Cardiac fibroblast (primary cell): Measurements from ENCODE around the gene GMPR2.
"Not testable (repeated sequence)": the region's sequence is repeated elsewhere in the genome, so short reads cannot be mapped to it uniquely, and the experiment has no call there.

Experiments used
- DNase-seq, 2 donors: peaks; one replicate each; pipeline versions ENCODE4 v3.0.0 to v3.0.0-alpha.2; 2010; ENCODE audit warnings: low read depth in 2 of 2
- H3K4me3 ChIP-seq, 2 donors: replicated peaks in 1 of 2; 1 replicate in 1 of 2; 2 replicates in 1 of 2; pipeline ENCODE4 v1.5.1; 2011; ENCODE audit warnings: low read depth in 2 of 2, low read length in 2 of 2, mild to moderate bottlenecking in 2 of 2, moderate library complexity in 1 of 2
- CTCF ChIP-seq: IDR thresholded peaks from one replicate; pipeline ENCODE4 v1.5.1; 2011; ENCODE audit warnings: low read depth, mild to moderate bottlenecking, low read length, inconsistent platforms

GMPR2 gene

GRCh38 chr14:24238123-24238522 is 5.4 kb downstream of the GMPR2 start:
- H3K4me3 ChIP-seq = no peak overlapping the region
- no peak for DNase-seq
- no peak for TF ChIP-seq CTCF

- no peak overlapping the region for H3K4me3 ChIP-seq
- no peak for DNase-seq
- no peak for TF ChIP-seq CTCF
Observed at GRCh38 chr14:24238527-24239037, 5.9 kb downstream of the GMPR2 start.

- no peak for DNase-seq
- TF ChIP-seq CTCF = no peak
- H3K4me3 ChIP-seq = no peak overlapping the region
Observed at GRCh38 chr14:24240110-24240918, 7.6 kb downstream of the GMPR2 start.

GRCh38 chr14:24241829-24242443 is 9.2 kb downstream of the GMPR2 start:
- DNase-seq = peak; percentile 93 to 94
- peak; percentile 40 for TF ChIP-seq CTCF

GRCh38 chr14:24243336-24243836 is 10.7 kb downstream of the GMPR2 start:
- H3K4me3 ChIP-seq = peak overlapping the region; percentile 88 to 89
- TF ChIP-seq CTCF = no peak
- DNase-seq = no peak

More at GRCh38 chr14:24241829-24242443, 9.2 kb downstream of the GMPR2 start:
- H3K4me3 ChIP-seq = peak overlapping the region; percentile 88 to 89

GRCh38 chr14:24245350-24245749 is 12.6 kb downstream of the GMPR2 start:
- not testable (repeated sequence) for DNase-seq, H3K4me3 ChIP-seq

GRCh38 chr14:24246765-24247212 is 14.1 kb downstream of the GMPR2 start:
- DNase-seq = no peak
- no peak overlapping the region for H3K4me3 ChIP-seq
- no peak for TF ChIP-seq CTCF
